COLO829 (cell line): ENCODE data around the gene PTAFR.
"Not testable (repeated sequence)": the region's sequence is repeated elsewhere in the genome, so short reads cannot be mapped to it uniquely, and the experiment has no call there.

Experiments
- DNase-seq: peaks from one replicate; pipeline ENCODE4 v3.0.0; 2012; ENCODE audit warnings: low spot score

The PTAFR gene

GRCh38 chr1:28144203-28145135 lies 32.0 kb downstream of the PTAFR start:
- DNase-seq, result peak; percentile 42

GRCh38 chr1:28143496-28144202 lies 32.8 kb downstream of the PTAFR start:
- DNase-seq, result no peak

- DNase-seq, result no peak
These were observed 34.8 kb downstream of the PTAFR start for GRCh38 chr1:28141685-28142084.

GRCh38 chr1:28139866-28140265 lies 36.6 kb downstream of the PTAFR start:
- DNase-seq, result not testable (repeated sequence)

GRCh38 chr1:28139025-28139712 lies 37.3 kb downstream of the PTAFR start:
- DNase-seq, result no peak

GRCh38 chr1:28136922-28137613 lies 39.4 kb downstream of the PTAFR start:
- no peak for DNase-seq

GRCh38 chr1:28136169-28136921 lies 40.1 kb downstream of the PTAFR start:
- no peak for DNase-seq

- DNase-seq, result no peak
These were observed 40.9 kb downstream of the PTAFR start for GRCh38 chr1:28135371-28136168.

GRCh38 chr1:28134651-28135207 lies 41.8 kb downstream of the PTAFR start:
- DNase-seq, result no peak

- no peak for DNase-seq
These were observed 44.0 kb downstream of the PTAFR start for GRCh38 chr1:28132171-28133167.

GRCh38 chr1:28130901-28131300 lies 45.6 kb downstream of the PTAFR start:
- DNase-seq, result no peak

GRCh38 chr1:28129150-28129549 lies 47.3 kb downstream of the PTAFR start:
- no peak for DNase-seq

GRCh38 chr1:28127617-28128257 lies 48.8 kb downstream of the PTAFR start:
- peak; percentile 21 for DNase-seq

- no peak for DNase-seq
These were observed 49.6 kb downstream of the PTAFR start for GRCh38 chr1:28126783-28127490.

GRCh38 chr1:28126212-28126611 lies 50.3 kb downstream of the PTAFR start:
- no peak for DNase-seq

- DNase-seq, result no peak
These were observed 53.0 kb downstream of the PTAFR start for GRCh38 chr1:28123461-28123961.

- peak; percentile 28 for DNase-seq
These were observed 54.3 kb downstream of the PTAFR start for GRCh38 chr1:28122183-28122582.
